ENCODE data around the gene RIPK4. TPM values are rescaled to one million over a fixed set of nuclear protein-coding genes. Genes with fewer than 3 reads are reported as not detected.

Gene RIPK4
- polyA plus RNA-seq, 1 donor (not counting 4 experiments of a cell fraction or from before 2014, with no cell fraction given), result 18.4 TPM

GRCh38 chr21:41752231-41752681, 14.6 kb downstream of the RIPK4 start:
- peak overlapping the region; percentile 26 to 68 (median 64) for H3K4me3 ChIP-seq (ENCODE audit: control insufficient read depth in 2 of 3, extremely low read depth in 1 of 3, insufficient read depth in 2 of 3, low read depth in 1 of 3, low read length in 3 of 3)
- no peak overlapping the region for H2AFZ ChIP-seq (ENCODE audit: control insufficient read depth, low read length)
- no peaks in the 10 kb centered on the region for H3K9me3 ChIP-seq (ENCODE audit: control insufficient read depth, low read depth, low read length)
- no peaks in the 10 kb centered on the region for H3K27me3 ChIP-seq (ENCODE audit: control insufficient read depth, extremely low read depth, insufficient read depth, low read length)
- peak overlapping the region; percentile 100 for H3K4me2 ChIP-seq (ENCODE audit: control insufficient read depth, extremely low read depth, insufficient read depth, low read depth, low read length)
- peaks cover 57 to 66% of the 10 kb centered on the region in 2 experiments for H3K36me3 ChIP-seq (ENCODE audit: control insufficient read depth in 2 of 2, extremely low read depth in 1 of 2, insufficient read depth in 2 of 2, low read length in 2 of 2)
- peaks cover 61% of the 10 kb centered on the region for H3K4me1 ChIP-seq (ENCODE audit: control insufficient read depth, extremely low read depth, insufficient read depth, low read length)
- peaks cover 92% of the 10 kb centered on the region for H3K79me2 ChIP-seq (ENCODE audit: control insufficient read depth, insufficient read depth, low read length)
- peak; percentile 60 for DNase-seq (ENCODE audit: low read depth, low spot score)
- H4K20me1 ChIP-seq (ENCODE audit: control insufficient read depth, extremely low read depth, insufficient read depth, low read length), result peaks cover 67% of the 10 kb centered on the region
- peak overlapping the region; percentile 95 for H3K27ac ChIP-seq (ENCODE audit: control insufficient read depth, insufficient read depth, low read length)
- dilution Hi-C loops (cut with MboI; ENCODE audit: extremely low pct_ligation_motif_present, low sequenced_read_pairs), result no loop called here
- H3K9ac ChIP-seq (ENCODE audit: control insufficient read depth, extremely low read depth, insufficient read depth, low read length), result peak overlapping the region; percentile 82
- peak; percentile 96 for FAIRE-seq
- TF ChIP-seq EZH2 (IDR thresholded peaks at IDR 0.05; ENCODE audit: low read length), result no peak
- TF ChIP-seq CTCF (optimal IDR thresholded peaks at IDR 0.05 in 1 of 3, IDR thresholded peaks at IDR 0.05 in 1 of 3, conservative IDR thresholded peaks at IDR 0.05 in 1 of 3; ENCODE audit: extremely low read depth in 1 of 3, insufficient read depth in 2 of 3, low read length in 3 of 3), result no peak
- H3K9me1 ChIP-seq (ENCODE audit: control insufficient read depth, extremely low read depth, insufficient read depth, low read length), result peaks cover 12% of the 10 kb centered on the region

GRCh38 chr21:41751611-41752011, 15.2 kb downstream of the RIPK4 start:
- Histone ChIP-seq H3K27me3 (ENCODE audit: control insufficient read depth, extremely low read depth, insufficient read depth, low read length) (no peaks in the 10 kb centered on the region), H4K20me1 (ENCODE audit: control insufficient read depth, extremely low read depth, insufficient read depth, low read length) (peaks cover 61% of the 10 kb centered on the region), H3K4me2 (ENCODE audit: control insufficient read depth, extremely low read depth, insufficient read depth, low read depth, low read length) (peak overlapping the region; percentile 100), H3K36me3 (ENCODE audit: control insufficient read depth in 2 of 2, extremely low read depth in 1 of 2, insufficient read depth in 2 of 2, low read length in 2 of 2) (peaks cover 62 to 67% of the 10 kb centered on the region in 2 experiments), H3K4me1 (ENCODE audit: control insufficient read depth, extremely low read depth, insufficient read depth, low read length) (peaks cover 61% of the 10 kb centered on the region), H3K27ac (ENCODE audit: control insufficient read depth, insufficient read depth, low read length) (peak overlapping the region; percentile 95), H3K79me2 (ENCODE audit: control insufficient read depth, insufficient read depth, low read length) (peaks cover 93% of the 10 kb centered on the region), H2AFZ (ENCODE audit: control insufficient read depth, low read length) (no peak overlapping the region), H3K9me3 (ENCODE audit: control insufficient read depth, low read depth, low read length) (no peaks in the 10 kb centered on the region), H3K4me3 (ENCODE audit: control insufficient read depth in 2 of 3, extremely low read depth in 1 of 3, insufficient read depth in 2 of 3, low read depth in 1 of 3, low read length in 3 of 3) (peak overlapping the region; percentile 26 to 68 (median 64)), H3K9ac (ENCODE audit: control insufficient read depth, extremely low read depth, insufficient read depth, low read length) (peak overlapping the region; percentile 82), H3K9me1 (ENCODE audit: control insufficient read depth, extremely low read depth, insufficient read depth, low read length) (peaks cover 12% of the 10 kb centered on the region)
- dilution Hi-C loops (cut with MboI; ENCODE audit: extremely low pct_ligation_motif_present, low sequenced_read_pairs), result no loop called here
- TF ChIP-seq EZH2 (IDR thresholded peaks at IDR 0.05; ENCODE audit: low read length), result no peak
- peak in 1 of 3 experiments; percentile 3 for TF ChIP-seq CTCF (optimal IDR thresholded peaks at IDR 0.05 in 1 of 3, IDR thresholded peaks at IDR 0.05 in 1 of 3, conservative IDR thresholded peaks at IDR 0.05 in 1 of 3; ENCODE audit: extremely low read depth in 1 of 3, insufficient read depth in 2 of 3, low read length in 3 of 3)
- DNase-seq (ENCODE audit: low read depth, low spot score) (no peak), FAIRE-seq (peak; percentile 92)
